Stimulated activated CD8-positive, alpha-beta memory T cell treated with anti-CD3 and anti-CD28 coated beads, Interleukin-12 subunit alpha, Interleukin-12 subunit beta, amount 100 ng/mL, for 4 hours (primary cell): Measurements from ENCODE around the gene XYLT1.
"Not testable (repeated sequence)": the region's sequence is repeated elsewhere in the genome, so short reads cannot be mapped to it uniquely, and the experiment has no call there.

Source experiments
- DNase-seq: peaks from one replicate; pipeline ENCODE4 v3.0.0-alpha.2; 2020; ENCODE audit warnings: low read depth

The XYLT1 gene

DNA sequence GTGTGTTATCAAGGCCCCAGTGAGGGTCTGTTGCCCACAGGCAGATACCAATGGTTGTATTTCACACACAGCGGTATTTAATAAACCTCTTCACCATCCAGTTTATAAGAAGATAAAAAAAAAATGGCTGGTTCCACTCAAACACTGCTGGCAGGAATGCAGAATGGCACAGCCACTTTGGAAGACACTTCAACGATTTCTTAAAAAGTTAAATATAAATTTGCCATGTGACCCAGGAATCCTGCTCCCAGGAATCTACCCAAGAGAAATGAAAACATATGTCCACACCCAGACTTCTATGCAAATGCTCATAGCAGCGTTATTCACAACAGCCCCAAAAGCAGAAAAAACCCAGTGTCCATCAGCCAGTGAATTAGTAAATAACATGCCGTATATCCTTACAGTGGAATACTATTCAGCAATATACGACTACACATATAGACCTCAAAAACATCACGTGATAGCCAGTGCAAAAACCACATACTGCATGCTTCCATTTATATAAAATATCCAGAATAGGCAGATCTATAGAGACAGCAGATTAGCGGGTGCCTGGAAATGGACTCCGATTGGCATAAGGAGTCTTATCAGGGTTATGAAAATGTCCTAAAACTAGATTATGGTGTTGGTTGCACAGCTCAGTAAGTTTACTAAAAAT is 38.7 kb downstream of the XYLT1 start:
- no peak for DNase-seq

DNA sequence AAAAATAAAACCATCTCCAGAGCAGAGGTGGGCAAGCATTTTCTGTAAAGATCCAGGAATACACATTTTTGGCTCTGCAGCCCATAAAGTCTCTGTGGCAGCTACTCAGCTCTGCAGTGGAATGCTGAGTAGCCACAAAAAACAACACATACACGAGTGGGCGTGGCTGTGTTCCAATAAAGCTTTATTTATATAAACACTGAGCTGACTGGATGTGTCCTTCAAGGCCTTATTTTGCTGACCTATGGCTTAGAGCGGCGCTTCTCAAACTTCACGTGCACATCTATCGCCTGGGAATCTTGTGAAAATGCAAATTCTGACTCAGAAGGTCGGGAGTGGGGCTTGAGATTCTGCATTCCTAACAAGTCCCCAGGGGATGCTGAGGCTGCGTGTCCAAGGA is 39.7 kb downstream of the XYLT1 start:
- DNase-seq: no peak

DNA sequence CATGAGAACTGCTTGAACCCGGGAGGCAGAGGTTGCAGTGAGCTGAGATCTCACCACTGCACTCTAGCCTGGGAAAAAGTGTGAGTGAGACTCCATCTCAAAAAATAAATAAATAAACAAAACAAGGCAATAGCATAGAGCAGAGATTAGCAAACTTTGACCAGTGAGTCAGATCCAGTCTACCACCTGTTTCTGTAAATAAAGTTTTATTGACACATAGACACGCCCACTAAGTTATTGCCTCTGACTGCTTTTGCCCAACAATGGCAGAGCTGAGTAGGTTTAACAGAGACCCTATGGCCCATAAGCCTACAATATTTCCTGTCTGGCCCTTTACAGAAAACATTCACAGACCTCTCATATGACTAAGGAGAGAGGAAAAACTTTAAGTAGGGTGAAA is 44.3 kb downstream of the XYLT1 start:
- no peak for DNase-seq

DNA sequence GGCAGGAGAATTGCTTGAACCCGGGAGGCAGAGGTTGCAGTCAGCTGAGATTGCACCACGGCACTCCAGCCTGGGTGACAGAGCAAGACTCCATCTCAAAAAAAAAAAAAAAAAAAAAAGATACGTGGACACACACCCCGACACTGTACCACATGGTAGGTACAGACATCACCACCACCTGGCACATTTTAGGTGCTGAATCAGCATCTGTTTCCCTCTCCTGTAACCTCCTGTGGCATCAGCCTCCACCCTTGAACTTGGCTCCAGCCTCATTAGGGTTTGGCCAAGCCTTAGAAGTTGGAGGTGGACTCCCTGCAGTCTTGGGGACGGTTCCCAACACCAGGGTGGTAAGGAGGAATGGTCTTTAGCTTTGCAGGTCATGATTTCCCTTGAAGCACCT is 46.0 kb downstream of the XYLT1 start:
- DNase-seq: no peak

DNA sequence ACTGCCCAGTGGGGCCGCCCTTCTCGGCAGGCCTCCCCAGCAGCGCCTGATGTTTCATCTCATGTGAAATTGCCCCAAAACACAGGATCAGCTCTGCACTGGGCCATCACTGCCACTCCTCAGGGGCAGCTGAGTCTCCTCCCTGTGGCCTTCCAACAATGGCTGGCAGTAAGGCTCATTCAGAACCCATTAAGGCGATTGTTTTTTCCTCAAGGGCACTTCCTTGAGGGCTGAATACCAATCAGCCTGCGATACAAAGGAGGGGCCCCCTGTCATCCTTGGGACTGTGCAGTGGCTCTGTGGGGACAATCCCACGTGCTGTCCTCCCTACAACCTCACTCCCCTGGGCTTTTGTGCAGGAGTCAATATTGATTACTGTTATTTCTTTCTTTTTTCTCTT is 47.5 kb downstream of the XYLT1 start:
- no peak for DNase-seq

DNA sequence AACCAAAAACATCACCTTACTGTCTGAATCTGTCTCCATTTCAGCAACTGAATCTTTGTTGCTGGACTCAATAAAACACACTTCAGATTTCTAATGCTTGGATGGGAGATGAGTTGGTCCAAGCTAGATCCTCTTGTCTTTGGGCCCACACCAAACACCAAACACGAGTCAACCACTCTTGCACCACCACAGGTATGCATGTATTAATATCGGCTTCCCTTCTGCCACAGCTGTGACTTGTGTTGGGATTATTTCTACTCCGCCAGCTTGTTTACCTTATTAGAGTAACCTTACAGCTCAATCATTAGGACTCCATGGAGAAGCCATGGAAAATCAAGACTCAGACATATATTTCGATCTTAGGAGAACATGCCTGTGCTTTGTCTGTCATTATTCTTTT is 49.9 kb downstream of the XYLT1 start:
- DNase-seq: no peak

DNA sequence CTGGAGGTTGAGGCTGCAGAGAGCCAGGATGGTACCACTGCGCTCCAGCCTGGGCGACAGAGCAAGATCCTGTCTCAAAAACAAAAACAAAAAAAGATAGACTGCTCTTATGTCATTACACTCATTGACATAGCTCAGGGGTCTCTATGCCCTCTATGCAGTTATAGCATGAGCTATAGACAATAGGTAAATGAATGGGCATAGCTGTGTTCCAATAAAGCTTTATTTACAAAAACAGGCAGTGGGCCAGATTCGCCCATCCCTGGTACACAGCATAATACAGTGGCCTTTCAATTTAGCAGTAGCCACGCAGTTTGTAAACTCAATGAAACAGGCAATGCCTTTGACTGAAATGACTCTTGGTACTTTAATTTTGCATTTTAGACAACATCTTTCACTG is 51.5 kb downstream of the XYLT1 start:
- DNase-seq: no peak

DNA sequence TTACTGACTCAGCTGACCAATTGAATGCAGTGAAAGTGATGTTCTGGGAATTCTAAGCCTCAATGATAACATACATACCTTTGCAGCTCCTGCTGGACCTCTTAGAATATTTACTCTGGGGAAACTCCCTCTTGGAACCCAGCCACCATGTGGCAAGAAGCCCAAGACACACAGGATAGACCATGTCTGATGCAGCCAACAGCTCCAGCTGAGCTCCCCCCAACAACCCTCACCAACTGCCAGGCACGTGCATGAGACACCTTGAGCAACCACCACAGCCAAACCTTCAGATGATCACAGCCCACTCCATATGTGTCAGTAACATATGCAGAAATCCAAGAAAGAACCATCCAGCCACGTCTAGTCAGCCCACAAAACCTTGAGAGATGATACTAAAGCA is 53.0 kb downstream of the XYLT1 start:
- DNase-seq: no peak

DNA sequence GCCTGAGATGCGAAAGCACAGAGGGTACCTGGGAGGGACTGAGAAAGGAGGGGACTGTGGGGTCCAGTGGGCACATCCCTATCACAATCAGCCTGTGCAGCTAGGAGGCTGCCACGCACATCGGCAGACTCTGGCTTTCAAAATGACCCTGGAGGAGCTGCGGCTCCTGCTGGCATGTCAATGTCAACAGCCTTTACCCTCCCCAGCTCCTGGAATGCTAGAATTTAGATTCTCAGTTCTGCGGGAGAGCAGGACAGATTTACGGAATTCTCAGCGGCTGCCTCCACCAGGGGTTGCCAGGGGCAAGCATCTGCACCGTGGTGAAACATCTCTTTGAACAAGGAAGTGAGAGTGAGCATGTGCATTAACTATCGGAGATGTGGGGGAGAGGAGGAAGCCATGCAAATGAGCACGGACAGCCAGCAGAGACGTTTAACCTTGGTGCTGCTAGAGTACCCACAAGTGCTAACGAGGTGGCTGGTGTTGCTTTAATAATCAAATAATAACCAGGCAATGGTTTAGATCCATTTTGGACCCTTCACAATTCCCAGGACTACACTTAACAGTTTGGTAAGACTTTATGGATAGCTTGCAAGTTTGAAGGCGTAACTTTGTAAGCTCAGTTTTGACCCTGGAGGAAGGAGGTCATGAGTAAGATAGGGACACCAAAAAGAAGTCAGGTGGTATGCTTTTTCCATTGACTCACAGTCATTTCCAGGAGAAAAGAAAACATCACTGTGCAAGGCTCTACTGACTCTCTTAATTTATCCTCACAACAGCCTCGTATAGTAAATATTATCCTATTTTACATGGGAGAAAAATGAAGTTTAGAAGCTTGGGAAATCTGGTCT is 54.1 kb downstream of the XYLT1 start:
- DNase-seq: peak; percentile 4

DNA sequence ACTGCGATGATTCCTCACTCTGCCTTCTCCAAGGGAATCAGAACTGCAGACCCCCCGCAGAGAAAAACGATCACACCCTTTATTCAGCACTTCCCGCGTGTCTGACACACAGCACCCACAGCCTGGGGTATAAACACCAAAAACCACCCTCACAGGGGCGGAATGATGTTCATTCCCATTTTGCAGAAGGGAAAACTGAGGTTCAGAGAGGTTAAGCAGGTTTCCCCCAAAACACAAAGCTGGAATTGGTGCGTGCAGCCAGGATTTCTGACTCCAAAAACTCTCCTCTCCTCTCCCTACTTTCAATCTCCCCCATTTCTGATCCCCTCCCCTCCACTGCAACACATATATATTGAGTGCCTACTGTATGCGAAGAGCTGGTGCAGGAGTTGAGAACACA is 55.8 kb downstream of the XYLT1 start:
- no peak for DNase-seq

DNA sequence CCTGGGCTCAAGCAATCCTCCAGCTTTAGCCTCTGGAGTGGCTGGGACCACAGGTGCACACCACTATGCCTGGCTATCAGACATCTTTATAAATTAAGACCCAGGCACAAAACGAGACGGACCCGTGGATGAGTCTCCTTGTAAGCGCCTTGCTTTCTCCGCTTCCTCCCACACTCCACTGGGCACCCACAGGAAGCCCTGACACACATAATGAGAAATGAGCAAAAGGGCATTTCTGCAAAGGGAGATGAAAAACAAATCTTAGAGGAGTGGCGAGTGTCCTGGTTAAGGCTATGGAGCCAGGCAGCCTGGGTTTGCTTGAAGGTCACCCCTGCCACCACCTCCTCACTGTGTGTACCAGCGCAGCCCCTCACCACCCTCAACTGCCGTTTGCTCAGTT is 56.3 kb downstream of the XYLT1 start:
- DNase-seq: no peak

DNA sequence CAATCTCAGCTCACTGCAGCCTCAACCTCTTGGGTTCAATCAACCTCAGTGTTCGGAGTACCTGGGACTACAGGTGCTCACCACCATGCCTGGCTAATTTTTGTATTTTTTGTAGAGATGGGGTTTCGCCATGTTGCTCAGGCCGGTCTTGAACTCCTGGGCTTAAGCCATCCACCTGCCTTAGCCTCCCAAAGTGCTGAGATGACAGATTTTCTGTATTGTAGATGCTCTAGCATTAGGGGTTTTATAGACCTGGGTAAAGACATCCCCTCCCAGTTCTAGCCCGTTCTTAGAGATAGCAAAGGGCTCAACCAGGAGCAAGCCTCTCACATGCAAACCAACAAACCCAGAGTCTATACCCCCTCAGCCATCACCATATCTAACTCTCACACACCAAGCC is 57.3 kb downstream of the XYLT1 start:
- DNase-seq: no peak

DNA sequence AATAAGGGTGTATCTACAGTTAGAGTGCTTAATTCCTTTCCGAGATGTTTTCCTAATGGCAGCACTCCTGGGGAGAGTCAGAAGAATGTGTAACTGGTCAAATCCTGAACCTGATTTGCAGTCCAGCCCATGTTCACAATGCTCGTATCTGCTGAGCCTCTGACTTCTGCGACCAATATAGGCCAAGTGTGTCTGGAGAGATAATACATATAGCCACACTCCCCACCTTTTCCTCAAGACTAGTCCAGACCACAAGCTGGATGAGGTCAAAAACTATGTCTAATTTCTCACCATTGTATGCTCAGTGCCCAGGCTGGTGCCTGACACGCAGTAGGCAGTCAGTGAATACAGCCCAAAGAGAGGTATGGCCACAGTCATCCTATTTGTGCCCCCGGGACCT is 58.0 kb downstream of the XYLT1 start:
- no peak for DNase-seq

DNA sequence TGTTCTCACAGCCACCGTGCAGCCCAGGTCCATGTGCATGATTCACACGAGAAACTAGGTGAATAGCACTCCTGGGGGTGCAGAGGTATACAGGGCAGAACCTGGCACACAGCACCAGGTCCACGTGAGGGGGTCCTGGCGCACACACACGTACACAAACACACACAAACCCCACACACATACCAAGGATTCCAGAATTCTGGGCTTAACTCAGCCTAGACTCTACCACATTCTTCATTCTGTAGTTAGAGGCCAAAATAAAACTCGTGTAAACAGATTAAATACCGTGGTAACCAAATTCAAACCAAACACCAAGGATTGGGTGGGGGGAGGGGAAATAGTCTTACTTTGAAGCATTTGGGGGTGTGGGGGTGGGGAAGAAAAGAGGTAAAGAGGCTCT is 58.5 kb downstream of the XYLT1 start:
- no peak for DNase-seq

DNA sequence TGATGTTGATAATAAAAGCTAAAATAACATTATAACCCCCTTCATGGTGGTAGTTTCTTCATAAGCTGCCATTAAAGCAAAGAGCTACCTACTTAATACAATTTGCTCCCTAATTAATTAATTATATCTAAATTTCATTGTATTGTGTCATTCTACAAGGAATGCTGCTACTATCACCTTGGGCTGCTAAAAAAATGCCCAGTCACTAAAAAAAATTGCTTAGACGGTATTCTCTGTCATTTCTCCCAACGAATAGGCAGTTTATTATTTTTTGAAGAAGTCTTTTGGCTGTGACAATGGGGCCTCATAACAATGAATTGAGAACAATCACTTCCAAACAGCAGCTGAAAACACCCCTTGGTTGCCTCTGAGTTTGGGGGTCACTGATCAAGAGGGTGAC is 59.5 kb downstream of the XYLT1 start:
- DNase-seq: no peak

DNA sequence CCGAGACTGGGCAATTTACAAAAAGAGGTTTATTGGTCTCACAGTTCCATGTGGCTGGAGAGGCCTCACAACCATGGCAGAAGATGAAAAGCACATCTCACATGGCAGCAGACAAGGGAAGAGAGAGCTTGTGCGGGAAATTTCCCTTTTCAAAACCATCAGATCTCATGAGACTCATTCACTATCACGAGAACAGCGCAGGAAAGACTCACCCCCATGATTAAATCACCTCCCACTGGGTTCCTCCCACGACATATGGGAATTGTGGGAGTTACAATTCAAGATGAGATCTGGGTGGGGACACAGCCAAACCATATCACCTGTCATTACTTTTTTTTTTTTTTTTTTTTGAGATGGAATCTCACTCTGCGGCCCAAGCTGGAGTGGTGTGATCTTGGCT is 60.4 kb downstream of the XYLT1 start:
- DNase-seq: not testable (repeated sequence)

DNA sequence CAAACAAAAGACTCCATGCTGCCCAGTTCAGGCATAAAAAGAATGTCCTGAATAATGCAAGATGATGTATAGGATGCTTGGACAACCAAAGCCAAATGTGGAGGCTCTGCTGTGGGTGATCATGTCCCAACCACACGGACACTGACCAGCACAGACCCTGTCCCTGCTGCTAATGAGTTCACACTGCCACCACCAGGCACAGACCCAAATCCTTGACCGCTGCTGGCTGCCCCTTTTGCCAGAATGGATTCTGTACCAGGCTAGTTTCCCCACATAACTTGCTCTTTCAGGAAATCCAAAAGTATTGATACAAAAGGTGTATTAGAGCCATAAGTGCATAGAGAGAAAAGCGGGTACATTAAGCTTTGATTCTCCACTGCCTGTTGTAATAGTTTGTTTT is 60.9 kb downstream of the XYLT1 start:
- no peak for DNase-seq

DNA sequence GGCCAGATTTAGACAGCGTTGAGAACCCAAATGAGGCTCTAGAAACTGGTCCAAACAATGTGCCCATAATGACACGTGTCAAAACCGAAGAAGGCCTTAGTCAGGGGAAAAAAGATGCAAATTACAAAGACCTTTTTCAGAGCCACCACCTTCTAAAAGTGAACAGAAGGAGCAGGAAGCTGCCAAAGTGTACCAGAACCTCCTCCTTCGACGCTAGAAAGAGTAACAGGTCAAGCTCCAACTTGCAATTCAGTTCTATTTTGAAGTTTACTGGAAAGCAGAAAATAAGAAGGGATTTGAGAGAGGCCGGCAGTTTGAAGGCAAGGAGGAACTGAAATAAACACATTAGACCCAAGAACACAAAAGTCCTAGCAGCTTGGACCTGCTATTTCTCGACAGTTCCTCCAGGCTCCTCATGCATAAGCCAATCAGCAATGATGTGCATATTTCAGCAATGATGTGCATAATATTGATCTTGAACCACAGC is 61.8 kb downstream of the XYLT1 start:
- DNase-seq: no peak

DNA sequence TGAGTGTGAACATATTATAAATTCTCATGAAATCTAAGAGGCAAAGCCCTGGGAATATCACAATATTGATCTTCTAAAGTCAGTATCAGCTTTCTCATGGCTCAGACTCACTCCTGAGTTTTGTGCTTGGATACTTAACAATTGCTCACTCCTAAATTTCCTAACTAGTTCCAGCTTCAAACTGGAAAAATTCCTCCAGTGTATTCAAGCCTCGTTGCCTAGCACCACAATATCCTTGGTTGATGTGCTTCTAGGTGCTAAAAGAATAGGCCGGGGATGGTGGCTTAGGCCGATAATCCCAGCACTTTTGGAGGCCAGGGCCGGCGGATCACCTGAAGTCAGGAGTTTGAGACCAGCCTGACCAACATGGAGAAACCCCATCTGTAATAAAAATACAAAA is 62.5 kb downstream of the XYLT1 start:
- no peak for DNase-seq

DNA sequence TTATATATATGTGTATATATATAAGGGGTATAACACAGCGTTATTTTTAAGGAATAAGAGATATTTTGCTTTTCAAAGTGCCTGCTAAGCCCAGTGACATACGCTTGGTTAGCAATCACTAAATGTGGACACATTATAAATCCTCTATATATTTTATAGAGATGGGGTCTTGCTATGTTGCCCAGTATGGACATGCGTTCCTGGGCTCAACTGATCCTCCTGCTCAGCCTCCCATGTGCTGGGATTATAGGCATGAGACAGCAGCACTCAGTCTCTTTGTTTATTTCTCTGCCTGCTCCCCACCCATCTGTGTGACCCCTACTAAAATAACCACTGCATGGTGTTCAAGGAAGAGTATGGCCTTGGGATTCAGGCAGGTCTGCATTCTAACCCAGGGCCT is 63.4 kb downstream of the XYLT1 start:
- DNase-seq: no peak

DNA sequence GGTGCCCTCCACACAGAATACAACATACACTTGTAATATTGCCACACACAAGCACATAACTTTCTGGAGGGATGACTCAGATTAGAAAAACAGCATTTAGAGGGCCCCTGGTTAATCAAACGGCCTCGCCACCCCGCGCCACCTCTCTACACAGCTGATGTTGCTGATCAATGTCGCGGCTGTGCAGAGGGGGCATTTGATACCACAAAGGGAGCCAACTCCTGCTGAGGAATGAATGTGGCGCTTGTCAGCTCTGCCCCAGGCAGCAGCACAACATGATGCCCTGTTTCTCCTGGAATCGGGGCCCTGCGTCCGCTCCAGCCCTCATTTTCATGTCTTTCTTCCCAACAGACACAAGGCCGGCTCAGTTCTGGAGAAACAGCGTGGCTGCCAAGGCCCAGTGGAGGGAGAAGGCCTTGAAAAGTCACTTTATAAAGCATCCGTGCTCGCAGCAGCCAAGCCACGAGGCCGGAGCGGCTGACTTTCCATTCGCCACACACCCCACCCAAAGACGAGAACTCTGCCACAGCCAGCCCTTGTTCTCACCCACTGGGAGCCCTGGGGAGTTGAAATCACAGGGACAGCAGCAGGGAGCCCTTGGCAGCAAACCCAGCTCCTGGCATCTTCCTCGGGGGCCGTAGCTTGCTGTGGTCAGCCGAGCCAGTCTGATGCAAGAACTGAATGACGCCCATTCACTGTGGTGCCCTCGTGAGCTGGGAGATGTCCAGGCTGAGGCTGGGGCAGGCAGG is 65.6 kb downstream of the XYLT1 start:
- DNase-seq: no peak

DNA sequence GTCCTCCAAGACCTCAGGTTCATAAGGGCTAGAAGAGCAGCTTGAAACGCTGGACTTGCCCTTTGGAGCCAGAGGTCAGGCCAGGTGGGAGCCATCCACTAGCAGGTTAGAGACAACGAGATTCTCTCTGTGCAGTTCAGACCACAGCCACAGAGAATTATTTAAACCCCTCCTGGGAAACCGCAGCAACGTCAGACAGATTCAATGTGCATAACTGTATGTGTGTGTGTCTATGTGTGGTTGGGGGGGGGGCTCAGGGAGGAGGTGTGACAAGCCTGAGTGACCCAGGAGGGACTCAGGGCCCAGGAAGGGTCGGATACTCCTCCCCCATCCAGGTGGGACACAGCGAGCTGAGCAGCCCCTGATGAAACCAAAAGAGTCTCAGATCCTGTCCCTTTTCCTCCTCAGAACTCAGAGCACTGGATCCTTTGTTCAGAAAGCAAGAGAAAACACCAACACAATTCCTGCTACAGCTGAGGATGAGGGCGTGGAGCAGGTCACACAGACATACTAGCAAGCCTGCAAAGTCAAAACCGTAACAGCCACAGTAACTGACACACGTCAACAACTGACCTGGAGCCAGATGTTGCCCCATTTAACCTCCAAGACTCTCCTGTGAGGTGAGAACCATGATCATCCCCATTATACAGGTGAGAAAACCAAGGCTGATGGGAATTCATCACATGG is 66.8 kb downstream of the XYLT1 start:
- DNase-seq: no peak
